ENCODE data around the gene CBR1. TPM values are rescaled to one million over a fixed set of nuclear protein-coding genes. Genes with fewer than 3 reads are reported as not detected.

CBR1 gene
- 100 to 1,000 TPM in 5 of 9 donors, 10 to 100 TPM in 4; 61.1 to 602 (median 121) TPM for total RNA-seq
- polyA plus RNA-seq, result 100 to 1,000 TPM in 1 of 3 donors, 10 to 100 TPM in 2; 38.3 to 135 (median 68.6) TPM
- long read RNA-seq, donor 1, transcript CBR1-201 (3 exons, 1,293 nt), result major isoform, 61 of 79 reads
- long read RNA-seq, donor 1, partial matches to known transcripts, result 17 of 79 reads
- long read RNA-seq, donor 1, other reads (novel, unspliced or antisense), result 0 of 79 reads
- long read RNA-seq, donor 2, transcript CBR1-201 (3 exons, 1,293 nt), result major isoform, 27 of 34 reads
- long read RNA-seq, donor 2, partial matches to known transcripts, result 5 of 34 reads
- long read RNA-seq, donor 2, other reads (novel, unspliced or antisense), result 0 of 34 reads
- long read RNA-seq, donor 3, transcript CBR1-201 (3 exons, 1,293 nt), result major isoform, 34 of 42 reads
- long read RNA-seq, donor 3, partial matches to known transcripts, result 7 of 42 reads
- long read RNA-seq, donor 3, other reads (novel, unspliced or antisense), result 0 of 42 reads
- long read RNA-seq, donor 4, transcript CBR1-201 (3 exons, 1,293 nt), result major isoform, 144 of 150 reads
- long read RNA-seq, donor 4, partial matches to known transcripts, result 0 of 150 reads
- long read RNA-seq, donor 4, other reads (novel, unspliced or antisense), result 5 of 150 reads
- long read RNA-seq, donor 5, transcript CBR1-201 (3 exons, 1,293 nt), result major isoform, 294 of 306 reads
- long read RNA-seq, donor 5, partial matches to known transcripts, result 0 of 306 reads
- long read RNA-seq, donor 5, other reads (novel, unspliced or antisense), result 10 of 306 reads
- long read RNA-seq, donor 6, transcript CBR1-201 (3 exons, 1,293 nt), result major isoform, 80 of 82 reads
- long read RNA-seq, donor 6, partial matches to known transcripts, result 0 of 82 reads
- long read RNA-seq, donor 6, other reads (novel, unspliced or antisense), result 2 of 82 reads
- long read RNA-seq, donor 7, transcript CBR1-201 (3 exons, 1,293 nt), result major isoform, 31 of 38 reads
- long read RNA-seq, donor 7, partial matches to known transcripts, result 6 of 38 reads
- long read RNA-seq, donor 7, other reads (novel, unspliced or antisense), result 0 of 38 reads
- long read RNA-seq, donor 8, transcript CBR1-201 (3 exons, 1,293 nt), result major isoform, 51 of 60 reads
- long read RNA-seq, donor 8, partial matches to known transcripts, result 8 of 60 reads
- long read RNA-seq, donor 8, other reads (novel, unspliced or antisense), result 0 of 60 reads
- long read RNA-seq, donor 9, transcript CBR1-201 (3 exons, 1,293 nt), result major isoform, 18 of 18 reads
- long read RNA-seq, donor 9, partial matches to known transcripts, result 0 of 18 reads
- long read RNA-seq, donor 9, other reads (novel, unspliced or antisense), result 0 of 18 reads
- long read RNA-seq, donor 10, transcript CBR1-201 (3 exons, 1,293 nt), result major isoform, 30 of 32 reads
- long read RNA-seq, donor 10, partial matches to known transcripts, result 0 of 32 reads
- long read RNA-seq, donor 10, other reads (novel, unspliced or antisense), result 0 of 32 reads

- Histone ChIP-seq H3K36me3 (replicated peaks in 1 of 2) (peaks cover 0 to 23% of the 10 kb centered on the region in 2 donors), H3K4me1 (replicated peaks in 1 of 2) (peaks cover 10 to 32% of the 10 kb centered on the region in 2 donors), H3K9me3 (replicated peaks in 1 of 3) (no peaks in the 10 kb centered on the region), H3K27ac (peak within 1 kb of the TSS in 4 of 5 donors; percentile 45 to 88 (median 70)), H3K4me3 (peak within 1 kb of the TSS; percentile 35 to 78 (median 44)), H3K27me3 (no peaks in the 10 kb centered on the region)
- peak; percentile 61 to 79 for TF ChIP-seq POLR2A (IDR thresholded peaks at IDR 0.05)
- TF ChIP-seq CTCF (IDR thresholded peaks at IDR 0.05), result no peak
- 0 to 1% (median 1%) methylated on average over 12 to 71 of the region's 71 CpGs for WGBS, 4 donors
- intact Hi-C loops (cut with DNase I), result no loop called here
- DNase-seq, result peak; percentile 95 to 98 (median 97)
These were observed at the start of gene CBR1 for GRCh38 chr21:36069713-36070583. TSS of gene CBR1 (plus strand) at chr21:36070024. CDS start at chr21:36070116, 92 bp downstream.

- intact Hi-C loops (cut with DNase I), result loop anchor here in 1 of 2 donors (10.0 kb wide), 1 partner anchor 187 kb away; no protein-coding TSS in a partner anchor
- TF ChIP-seq CTCF (IDR thresholded peaks at IDR 0.05), result no peak
- TF ChIP-seq POLR2A (IDR thresholded peaks at IDR 0.05), result no peak
- Histone ChIP-seq H3K36me3 (replicated peaks in 1 of 2) (no peaks in the 10 kb centered on the region), H3K27ac (no peak overlapping the region), H3K4me3 (no peak overlapping the region), H3K27me3 (no peaks in the 10 kb centered on the region), H3K9me3 (replicated peaks in 1 of 3) (no peaks in the 10 kb centered on the region), H3K4me1 (replicated peaks in 1 of 2) (peaks cover 4 to 13% of the 10 kb centered on the region in 2 donors)
- WGBS, 4 donors, result 89 to 94% (median 91%) methylated on average over 9 to 11 of the region's 11 CpGs
- DNase-seq, result no peak
These were observed 48.5 kb upstream of the CBR1 start for GRCh38 chr21:36021251-36021837.

- Histone ChIP-seq H3K27me3 (no peaks in the 10 kb centered on the region), H3K4me1 (replicated peaks in 1 of 2) (peaks cover 4 to 13% of the 10 kb centered on the region in 2 donors), H3K36me3 (replicated peaks in 1 of 2) (no peaks in the 10 kb centered on the region), H3K4me3 (no peak overlapping the region), H3K27ac (peak overlapping the region in 4 of 5 donors; percentile 53 to 87 (median 72)), H3K9me3 (replicated peaks in 1 of 3) (no peaks in the 10 kb centered on the region)
- intact Hi-C loops (cut with DNase I), result loop anchor here in 1 of 2 donors (10.0 kb wide), 1 partner anchor 188 kb away; no protein-coding TSS in a partner anchor
- TF ChIP-seq CTCF (IDR thresholded peaks at IDR 0.05) (no peak), POLR2A (IDR thresholded peaks at IDR 0.05) (no peak)
- DNase-seq, result no peak
- WGBS, 4 donors, result 51 to 53% (median 52%) methylated on average over 5 to 6 of the region's 6 CpGs
These were observed 47.3 kb upstream of the CBR1 start for GRCh38 chr21:36022427-36023091.

Data from adrenal gland (tissue), 19 donors.